T-helper 17 cell (primary cell): ENCODE data around the gene CD8A. TPM values are rescaled to one million over a fixed set of nuclear protein-coding genes. Genes with fewer than 3 reads are reported as not detected.

ENCODE experiments used
- ATAC-seq: fragments of 150-1000 bp; cut with Tn5 transposase; 2 replicates; pipeline ENCODE4 v1.10.0; 2021; ENCODE audit warnings: mild to moderate bottlenecking, moderate library complexity
- DNase-seq, 3 donors: peaks; one replicate each; pipeline versions ENCODE4 v3.0.0 to v3.0.0-alpha.2; 2020 to 2021
- H3K9me3 ChIP-seq: one replicate; pipeline ENCODE4 v1.7.0; 2013; ENCODE audit warnings: low read length, mild to moderate bottlenecking; ENCODE audit not compliant: control insufficient read depth, poor library complexity, severe bottlenecking
- H3K27ac Mint-ChIP-seq: one replicate; pipeline ENCODE4 v1.8.0; 2022; ENCODE audit warnings: mild to moderate bottlenecking, moderate library complexity, mixed read lengths
- H3K27me3 Mint-ChIP-seq: one replicate; pipeline ENCODE4 v1.8.0; 2022; ENCODE audit warnings: mixed read lengths
- H3K36me3 Mint-ChIP-seq: one replicate; pipeline ENCODE4 v1.8.0; 2022; ENCODE audit warnings: low read depth, mixed read lengths
- H3K4me1 Mint-ChIP-seq: one replicate; pipeline ENCODE4 v1.8.0; 2022; ENCODE audit warnings: mild to moderate bottlenecking, mixed read lengths
- H3K4me3 Mint-ChIP-seq: one replicate; pipeline ENCODE4 v1.8.0; 2022; ENCODE audit warnings: mild to moderate bottlenecking, moderate library complexity, mixed read lengths
- total RNA-seq, 4 donors: library from RNA in 2 of 4; stranded (reverse) in 2 of 4; gene quantifications; one replicate each; pipeline ENCODE4 v1.2.3 and lab custom pipeline; 2022 to 2026

CD8A gene
- total RNA-seq, 2 donors from 2014 or later = 0.70 TPM; not detected in 1

DNA sequence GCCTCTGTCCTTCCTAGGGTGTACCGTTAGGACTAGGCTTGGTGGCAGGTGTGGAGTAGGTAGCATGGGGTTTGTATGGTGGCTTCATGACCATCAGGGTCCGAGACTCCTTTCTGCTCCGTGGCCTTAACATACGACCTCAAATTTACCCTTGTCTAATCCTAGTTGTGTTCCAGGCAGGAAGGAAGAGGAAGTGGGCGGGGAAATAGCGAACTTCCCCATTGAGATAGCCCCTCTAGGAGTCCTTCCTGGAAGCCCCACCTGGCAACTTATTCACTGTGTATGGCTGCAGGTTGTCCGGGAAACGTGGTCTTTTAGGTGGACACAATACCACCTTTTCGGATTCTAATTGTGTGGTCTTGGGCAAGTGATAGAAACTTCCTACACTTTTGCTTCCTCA is 9.3 kb downstream of the CD8A start:
- Mint-ChIP-seq H3K27me3 (no peaks in the 10 kb centered on the region), H3K27ac (no peak overlapping the region), H3K36me3 (no peaks in the 10 kb centered on the region), H3K4me1 (peaks cover 3% of the 10 kb centered on the region), H3K4me3 (no peak overlapping the region)
- no peak for DNase-seq
- no peak for ATAC-seq
- no peaks in the 10 kb centered on the region for H3K9me3 ChIP-seq

DNA sequence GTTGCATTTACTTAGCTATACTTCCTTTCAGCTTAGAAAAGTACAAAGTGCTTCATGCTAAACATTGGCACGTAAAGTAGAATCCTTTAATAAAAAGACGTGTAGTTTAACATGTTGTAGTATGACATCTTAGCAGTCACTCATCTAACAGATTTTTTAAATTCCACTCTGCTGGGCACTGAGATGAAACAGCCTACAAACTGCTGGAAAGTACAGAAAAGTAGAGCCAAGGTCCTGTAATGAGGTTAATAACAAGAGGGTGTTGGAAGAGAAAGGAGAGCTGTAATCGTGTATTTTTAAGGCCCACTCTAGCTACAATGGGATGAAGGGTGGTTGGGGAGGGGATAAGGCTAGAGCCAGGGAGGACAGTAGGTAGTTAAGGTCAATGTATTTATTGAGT is 10.7 kb downstream of the CD8A start:
- DNase-seq = no peak
- no peaks in the 10 kb centered on the region for H3K36me3 Mint-ChIP-seq
- no peaks in the 10 kb centered on the region for H3K9me3 ChIP-seq

DNA sequence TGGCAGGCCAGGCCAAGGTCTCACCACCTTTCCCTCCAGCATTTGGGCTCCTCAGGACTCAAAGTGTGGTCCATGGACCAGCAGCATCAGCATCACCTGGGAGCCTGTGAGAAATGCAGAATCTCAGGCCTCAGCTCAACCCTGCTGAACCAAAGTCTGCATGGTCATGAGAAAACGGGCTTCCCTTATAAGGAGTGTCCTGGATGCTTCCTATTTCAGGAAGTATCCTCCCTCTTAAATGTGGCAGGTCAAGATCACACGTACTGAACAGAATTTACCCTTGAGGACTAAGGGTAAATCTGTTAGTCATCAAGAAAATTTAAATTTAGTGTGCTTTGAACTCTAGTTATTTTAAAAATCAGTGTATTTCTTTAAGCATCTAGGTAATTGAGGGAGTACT is 11.8 kb downstream of the CD8A start:
- Mint-ChIP-seq H3K4me3 (no peak overlapping the region), H3K4me1 (no peaks in the 10 kb centered on the region), H3K27ac (no peak overlapping the region), H3K27me3 (no peaks in the 10 kb centered on the region), H3K36me3 (peaks cover 3% of the 10 kb centered on the region)
- H3K9me3 ChIP-seq = no peaks in the 10 kb centered on the region
- no peak for DNase-seq
- ATAC-seq = no peak

More for the DNA sequence above, 10.7 kb downstream of the CD8A start:
- H3K27me3 Mint-ChIP-seq = no peaks in the 10 kb centered on the region
- peaks cover 3% of the 10 kb centered on the region for H3K4me1 Mint-ChIP-seq
- H3K27ac Mint-ChIP-seq = no peak overlapping the region
- no peak for ATAC-seq
- H3K4me3 Mint-ChIP-seq = no peak overlapping the region

DNA sequence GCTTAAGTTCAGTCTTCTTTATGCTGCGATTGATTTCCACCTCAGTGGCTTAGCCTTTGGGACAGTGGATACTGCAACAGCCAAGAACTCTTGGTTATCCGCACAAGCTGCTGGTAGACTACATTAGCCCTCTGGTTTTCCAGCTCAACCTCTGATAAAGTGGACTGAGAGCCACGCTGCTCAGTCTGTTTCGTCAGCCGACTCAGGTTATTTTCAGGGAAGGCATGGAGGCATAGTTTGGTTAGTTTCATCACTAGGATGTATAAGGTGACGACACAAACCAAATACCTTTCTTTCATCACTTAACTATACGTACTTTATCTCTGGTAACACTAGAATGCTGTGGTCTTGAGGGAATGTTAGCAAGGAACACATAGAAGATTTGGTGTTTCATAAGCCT is 14.2 kb downstream of the CD8A start:
- Mint-ChIP-seq H3K27ac (no peak overlapping the region), H3K27me3 (no peaks in the 10 kb centered on the region), H3K4me1 (no peaks in the 10 kb centered on the region), H3K4me3 (no peak overlapping the region), H3K36me3 (peaks cover 6% of the 10 kb centered on the region)
- ATAC-seq = no peak
- no peaks in the 10 kb centered on the region for H3K9me3 ChIP-seq
- DNase-seq = no peak

DNA sequence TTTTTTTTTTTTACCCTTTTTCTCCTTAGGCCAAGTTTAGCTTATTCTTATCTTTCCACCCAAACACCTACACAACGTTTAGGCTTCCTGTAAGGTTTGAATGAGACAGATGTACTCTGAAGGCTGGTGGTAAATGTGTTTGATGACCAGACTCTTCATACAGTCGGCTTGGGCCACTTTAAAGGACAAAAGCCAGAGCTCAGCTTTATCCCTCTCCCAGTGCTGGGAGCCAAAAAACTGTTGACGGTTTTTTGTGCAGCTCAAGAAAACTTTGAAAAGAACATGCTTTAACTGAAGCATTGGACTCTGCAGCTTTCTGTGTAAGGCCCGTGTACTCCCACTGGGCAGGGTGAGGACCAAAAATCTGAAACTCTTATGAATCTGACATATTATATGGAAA is 15.4 kb downstream of the CD8A start:
- peaks cover 7% of the 10 kb centered on the region for H3K36me3 Mint-ChIP-seq
- no peaks in the 10 kb centered on the region for H3K9me3 ChIP-seq
- H3K4me1 Mint-ChIP-seq = no peaks in the 10 kb centered on the region
- H3K27me3 Mint-ChIP-seq = no peaks in the 10 kb centered on the region
- ATAC-seq (no peak), DNase-seq (no peak)
- H3K27ac Mint-ChIP-seq = no peak overlapping the region
- H3K4me3 Mint-ChIP-seq = no peak overlapping the region

DNA sequence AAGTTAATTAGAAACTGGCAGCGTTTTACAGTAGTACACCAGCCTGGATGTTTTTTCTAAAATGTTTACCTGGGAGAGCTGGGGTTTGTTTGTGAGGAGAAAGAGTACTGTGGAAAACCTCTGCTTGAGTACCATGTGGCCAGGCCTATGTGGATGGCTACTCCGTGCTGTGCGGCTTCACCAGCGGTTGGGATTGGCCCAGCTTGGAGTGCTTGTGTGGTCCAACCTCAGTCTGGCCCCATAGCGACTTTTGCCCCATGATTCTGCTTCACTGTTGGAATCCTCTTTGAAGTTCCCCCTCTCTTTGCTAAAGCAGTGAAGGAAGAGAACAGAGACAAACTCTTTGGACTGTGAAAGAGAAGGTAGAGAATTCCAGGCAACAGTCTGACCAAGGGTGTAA is 15.9 kb downstream of the CD8A start:
- Mint-ChIP-seq H3K4me3 (no peak overlapping the region), H3K27me3 (no peaks in the 10 kb centered on the region), H3K4me1 (no peaks in the 10 kb centered on the region), H3K36me3 (peaks cover 7% of the 10 kb centered on the region), H3K27ac (no peak overlapping the region)
- no peaks in the 10 kb centered on the region for H3K9me3 ChIP-seq
- DNase-seq (no peak), ATAC-seq (no peak)

- ATAC-seq (no peak), DNase-seq (no peak)
- no peaks in the 10 kb centered on the region for H3K9me3 ChIP-seq
- Mint-ChIP-seq H3K27ac (no peak overlapping the region), H3K4me3 (no peak overlapping the region), H3K4me1 (no peaks in the 10 kb centered on the region), H3K27me3 (no peaks in the 10 kb centered on the region), H3K36me3 (peaks cover 7% of the 10 kb centered on the region)
Measured at GRCh38 chr2:86772611-86773010, 18.1 kb downstream of the CD8A start.

- no peaks in the 10 kb centered on the region for H3K9me3 ChIP-seq
- Mint-ChIP-seq H3K4me3 (no peak overlapping the region), H3K36me3 (peaks cover 7% of the 10 kb centered on the region), H3K27ac (no peak overlapping the region), H3K4me1 (no peaks in the 10 kb centered on the region), H3K27me3 (no peaks in the 10 kb centered on the region)
- ATAC-seq = no peak
- DNase-seq = no peak
Measured at GRCh38 chr2:86770816-86771301, 19.9 kb downstream of the CD8A start.

DNA sequence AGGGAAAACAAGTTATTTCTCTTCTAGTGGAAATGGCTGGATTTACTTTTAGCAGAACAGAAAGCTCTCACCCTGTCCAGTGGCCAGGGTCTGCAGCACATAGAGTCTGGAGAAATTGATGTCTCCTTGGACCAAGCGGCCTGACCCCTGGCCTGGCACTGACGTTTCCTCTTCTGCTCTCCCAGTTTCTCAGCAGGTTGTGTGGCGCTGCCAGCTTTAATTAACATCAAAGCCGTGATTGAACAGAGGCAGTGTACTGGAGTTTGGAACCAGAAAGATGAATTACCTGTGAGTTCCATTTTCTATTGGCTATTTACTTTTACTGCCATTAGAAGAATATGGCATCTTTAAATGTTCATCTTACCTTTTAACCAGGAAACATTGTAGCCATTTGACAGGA is 20.9 kb downstream of the CD8A start:
- H3K27me3 Mint-ChIP-seq = no peaks in the 10 kb centered on the region
- ATAC-seq (no peak), DNase-seq (no peak)
- H3K36me3 Mint-ChIP-seq = peaks cover 7% of the 10 kb centered on the region
- H3K4me3 Mint-ChIP-seq = no peak overlapping the region
- no peak overlapping the region for H3K27ac Mint-ChIP-seq
- no peaks in the 10 kb centered on the region for H3K9me3 ChIP-seq
- peaks cover 1% of the 10 kb centered on the region for H3K4me1 Mint-ChIP-seq

GRCh38 chr2:86768189-86768949 is 22.3 kb downstream of the CD8A start:
- DNase-seq (no peak), ATAC-seq (no peak)
- H3K4me1 Mint-ChIP-seq = peaks cover 7% of the 10 kb centered on the region
- no peaks in the 10 kb centered on the region for H3K27me3 Mint-ChIP-seq
- no peak overlapping the region for H3K27ac Mint-ChIP-seq
- H3K9me3 ChIP-seq = no peaks in the 10 kb centered on the region
- H3K36me3 Mint-ChIP-seq = peaks cover 4% of the 10 kb centered on the region
- H3K4me3 Mint-ChIP-seq = no peak overlapping the region

DNA sequence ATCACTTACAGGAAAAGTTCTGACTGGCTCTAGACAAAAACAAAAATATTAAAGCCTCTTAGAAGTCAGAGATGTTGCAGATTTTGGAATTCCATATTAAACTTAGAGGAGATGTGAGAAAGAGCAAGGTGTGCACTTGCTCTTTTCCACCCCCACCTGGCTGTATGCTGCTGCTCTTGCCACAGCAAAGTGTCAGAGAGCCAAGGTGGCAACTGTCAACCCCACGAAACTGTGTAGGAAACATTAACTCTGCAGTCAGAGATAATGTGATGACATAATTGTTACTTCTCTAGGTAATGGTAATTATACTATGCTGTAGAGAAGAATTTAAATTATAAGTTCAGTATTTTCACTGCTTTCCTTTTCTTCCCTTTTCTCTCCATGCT is 25.4 kb downstream of the CD8A start:
- H3K27me3 Mint-ChIP-seq = no peaks in the 10 kb centered on the region
- H3K4me3 Mint-ChIP-seq = no peak overlapping the region
- H3K36me3 Mint-ChIP-seq = peaks cover 2% of the 10 kb centered on the region
- DNase-seq (no peak), ATAC-seq (no peak)
- H3K27ac Mint-ChIP-seq = peak overlapping the region; percentile 34
- peaks cover 17% of the 10 kb centered on the region for H3K4me1 Mint-ChIP-seq
- no peaks in the 10 kb centered on the region for H3K9me3 ChIP-seq

DNA sequence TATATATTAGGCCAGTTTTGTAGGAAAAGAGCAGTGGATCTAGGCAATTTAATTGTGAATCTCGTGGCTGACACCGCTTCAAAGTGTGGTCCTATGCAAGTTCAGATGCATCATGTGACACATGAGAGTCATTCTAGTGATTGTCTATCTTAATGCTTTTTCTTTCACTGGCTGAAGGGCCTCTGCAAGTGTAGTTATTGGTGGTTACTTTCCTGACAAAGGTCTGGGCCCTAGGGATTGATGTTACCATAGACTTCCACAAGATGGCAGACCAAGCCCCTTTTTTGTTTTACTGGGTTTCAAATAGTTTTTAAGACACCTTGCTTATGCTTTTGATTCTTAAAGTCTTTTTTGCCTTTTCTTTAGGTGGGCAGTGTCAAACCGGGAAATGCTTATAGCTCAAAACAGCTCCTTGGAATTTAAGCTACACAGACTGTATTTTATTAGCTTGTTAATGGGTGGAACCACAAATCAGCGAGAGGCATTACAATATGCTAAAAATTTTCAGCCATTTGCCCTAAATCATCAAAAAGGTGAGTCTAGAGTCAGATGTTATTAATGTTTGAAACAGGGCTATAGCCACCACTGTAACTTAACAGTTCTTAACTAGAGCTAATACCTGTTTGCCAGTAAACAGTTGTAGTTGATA is 25.9 kb downstream of the CD8A start:
- DNase-seq (peak in 1 of 3 donors; percentile 18), ATAC-seq (peak; percentile 68)
- no peaks in the 10 kb centered on the region for H3K27me3 Mint-ChIP-seq
- H3K36me3 Mint-ChIP-seq = peaks cover 2% of the 10 kb centered on the region
- H3K4me3 Mint-ChIP-seq = no peak overlapping the region
- H3K4me1 Mint-ChIP-seq = peaks cover 17% of the 10 kb centered on the region
- no peaks in the 10 kb centered on the region for H3K9me3 ChIP-seq
- peak overlapping the region; percentile 34 for H3K27ac Mint-ChIP-seq

DNA sequence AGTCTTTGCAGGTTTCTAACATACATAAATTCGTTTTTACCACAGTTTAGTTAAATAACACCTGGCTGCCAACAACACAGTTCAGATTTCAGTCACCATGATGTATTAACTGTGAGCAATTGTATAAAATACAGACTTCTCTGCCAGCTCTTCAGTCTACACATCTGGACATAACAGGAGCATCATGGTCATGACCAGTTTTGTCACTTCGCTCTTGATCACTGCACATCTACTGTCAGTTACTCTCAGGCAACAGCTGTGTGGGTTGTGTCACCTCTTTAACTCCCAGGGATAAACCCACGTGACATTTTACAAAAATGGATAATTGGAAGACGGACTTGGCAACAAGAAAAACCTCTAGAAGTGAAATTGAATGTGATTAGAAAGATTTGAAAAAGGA is 30.3 kb downstream of the CD8A start:
- Mint-ChIP-seq H3K4me1 (peaks cover 22% of the 10 kb centered on the region), H3K36me3 (peaks cover 2% of the 10 kb centered on the region), H3K4me3 (no peak overlapping the region), H3K27ac (peak overlapping the region; percentile 14), H3K27me3 (no peaks in the 10 kb centered on the region)
- H3K9me3 ChIP-seq = no peaks in the 10 kb centered on the region
- ATAC-seq (no peak), DNase-seq (no peak)

- no peaks in the 10 kb centered on the region for H3K27me3 Mint-ChIP-seq
Measured at GRCh38 chr2:86758405-86758804, 32.3 kb downstream of the CD8A start.

More at GRCh38 chr2:86758405-86758804, 32.3 kb downstream of the CD8A start:
- H3K4me3 Mint-ChIP-seq = no peak overlapping the region
- peaks cover 15% of the 10 kb centered on the region for H3K4me1 Mint-ChIP-seq
- ATAC-seq = no peak
- H3K27ac Mint-ChIP-seq = no peak overlapping the region
- DNase-seq = no peak
- no peaks in the 10 kb centered on the region for H3K9me3 ChIP-seq
- peaks cover 2% of the 10 kb centered on the region for H3K36me3 Mint-ChIP-seq
